Right lobe of liver (tissue), 4 donors: ENCODE measurements around the gene STAG2.

Experiments
- POLR2A ChIP-seq: fragments of 450-650 bp; IDR thresholded peaks from one replicate; pipeline ENCODE4 v1.6.1; 2017; ENCODE audit warnings: antibody characterized with exemption, mild to moderate bottlenecking
- TF ChIP-seq, protein P1 (sequence below), 4 donors: fragments of 200-600 bp in 3 of 4; fragments of 450-650 bp in 1 of 4; IDR thresholded peaks; one replicate each; pipeline versions ENCODE4 v1.5.1 to v1.8.0; 2016 to 2022; ENCODE audit warnings: antibody characterized with exemption in 4 of 4, mild to moderate bottlenecking in 2 of 4
- donor health status: DM: no; HTN: no; CAD: no.
- donor health status: DM: no; HTN: no; CAD: no.
- donor health status: DM: no; HTN: yes; CAD: no.

- TF ChIP-seq, protein P1, sequence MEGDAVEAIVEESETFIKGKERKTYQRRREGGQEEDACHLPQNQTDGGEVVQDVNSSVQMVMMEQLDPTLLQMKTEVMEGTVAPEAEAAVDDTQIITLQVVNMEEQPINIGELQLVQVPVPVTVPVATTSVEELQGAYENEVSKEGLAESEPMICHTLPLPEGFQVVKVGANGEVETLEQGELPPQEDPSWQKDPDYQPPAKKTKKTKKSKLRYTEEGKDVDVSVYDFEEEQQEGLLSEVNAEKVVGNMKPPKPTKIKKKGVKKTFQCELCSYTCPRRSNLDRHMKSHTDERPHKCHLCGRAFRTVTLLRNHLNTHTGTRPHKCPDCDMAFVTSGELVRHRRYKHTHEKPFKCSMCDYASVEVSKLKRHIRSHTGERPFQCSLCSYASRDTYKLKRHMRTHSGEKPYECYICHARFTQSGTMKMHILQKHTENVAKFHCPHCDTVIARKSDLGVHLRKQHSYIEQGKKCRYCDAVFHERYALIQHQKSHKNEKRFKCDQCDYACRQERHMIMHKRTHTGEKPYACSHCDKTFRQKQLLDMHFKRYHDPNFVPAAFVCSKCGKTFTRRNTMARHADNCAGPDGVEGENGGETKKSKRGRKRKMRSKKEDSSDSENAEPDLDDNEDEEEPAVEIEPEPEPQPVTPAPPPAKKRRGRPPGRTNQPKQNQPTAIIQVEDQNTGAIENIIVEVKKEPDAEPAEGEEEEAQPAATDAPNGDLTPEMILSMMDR (IDR thresholded peaks at IDR 0.05) = no peak
- no peak for TF ChIP-seq POLR2A
These were observed 66.7 kb downstream of the STAG2 start for GRCh38 chrX:124028182-124028581.
